ENCODE measurements around the gene RAB20.

Gene RAB20

DNA sequence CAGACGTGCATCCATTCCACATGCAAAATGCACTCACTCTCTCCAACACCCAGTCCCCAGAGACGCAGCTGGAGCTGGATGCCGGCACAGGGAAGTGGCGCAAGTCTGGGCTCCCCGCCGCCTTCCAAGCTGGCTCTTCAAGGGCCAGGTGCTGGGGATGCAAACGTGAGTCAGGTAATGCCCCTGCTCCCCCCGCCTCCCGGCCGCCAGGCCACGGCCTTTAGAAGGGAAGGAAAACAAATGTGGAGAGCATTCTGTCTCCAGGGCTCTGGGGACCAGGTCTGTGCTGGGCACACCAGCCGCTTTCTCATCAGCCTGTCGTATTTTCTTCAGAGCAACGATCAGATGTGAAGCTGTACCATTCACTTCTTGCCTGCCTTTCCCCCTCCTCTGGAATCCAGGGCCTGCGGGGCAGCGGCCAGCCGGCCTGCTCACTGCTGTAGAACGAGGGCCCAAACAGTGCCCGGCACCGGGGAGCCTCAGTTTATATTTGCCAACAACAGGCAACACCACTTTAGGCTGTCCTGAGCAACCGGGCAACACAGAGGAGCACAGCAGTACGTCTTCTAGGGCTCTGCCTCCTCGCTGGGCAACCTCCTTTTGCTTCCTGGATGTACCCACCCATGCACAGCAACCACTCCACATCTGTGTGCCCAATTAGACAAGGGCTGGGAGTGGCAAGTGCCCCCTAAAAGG is 3.8 kb downstream of the RAB20 start:
- no peak for TF ChIP-seq CTCF (IDR thresholded peaks at IDR 0.05; ENCODE audit: insufficient read depth, low read length)
- DNase-seq (ENCODE audit: low read depth in 1 of 2, low spot score in 1 of 2) = no peak
- H3K4me3 ChIP-seq (replicated peaks; ENCODE audit: insufficient read depth, low read length) = no peak overlapping the region
- no peak overlapping the region for H3K27ac ChIP-seq (replicated peaks)
- no peaks in the 10 kb centered on the region for H3K27me3 ChIP-seq (ENCODE audit: insufficient read depth, poor library complexity, severe bottlenecking)

DNA sequence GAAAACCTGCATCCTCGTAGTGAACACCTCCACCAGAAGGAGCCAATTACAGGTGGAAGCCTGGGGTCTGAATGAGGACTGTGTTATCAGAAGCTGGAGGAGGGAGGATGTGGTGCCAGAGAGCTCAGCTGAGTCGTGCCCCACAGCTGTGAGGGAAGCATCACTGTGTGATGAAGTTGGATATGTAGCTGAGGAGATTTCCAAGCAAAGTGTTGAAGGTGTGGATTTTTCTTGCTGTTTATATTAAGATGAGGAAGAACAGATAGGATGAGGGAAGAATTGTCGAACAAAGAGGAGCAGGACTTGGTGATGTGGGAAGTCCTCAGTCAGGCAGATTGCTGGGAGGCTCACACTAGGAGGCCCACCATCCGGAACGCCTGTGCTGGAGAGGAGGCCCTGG is 4.4 kb downstream of the RAB20 start:
- no peak for DNase-seq (ENCODE audit: low read depth in 1 of 2, low spot score in 1 of 2)
- H3K27me3 ChIP-seq (ENCODE audit: insufficient read depth, poor library complexity, severe bottlenecking) = no peaks in the 10 kb centered on the region
- no peak for TF ChIP-seq GABPA (IDR thresholded peaks at IDR 0.05; ENCODE audit: low read depth)
- TF ChIP-seq SPI1 (IDR thresholded peaks at IDR 0.05; ENCODE audit: borderline replicate concordance, low read depth) = no peak
- TF ChIP-seq CTCF (IDR thresholded peaks at IDR 0.05; ENCODE audit: insufficient read depth, low read length) = no peak
- TF ChIP-seq POLR2AphosphoS5 (IDR thresholded peaks at IDR 0.05; ENCODE audit: low read depth) = no peak
- TF ChIP-seq, protein P1, sequence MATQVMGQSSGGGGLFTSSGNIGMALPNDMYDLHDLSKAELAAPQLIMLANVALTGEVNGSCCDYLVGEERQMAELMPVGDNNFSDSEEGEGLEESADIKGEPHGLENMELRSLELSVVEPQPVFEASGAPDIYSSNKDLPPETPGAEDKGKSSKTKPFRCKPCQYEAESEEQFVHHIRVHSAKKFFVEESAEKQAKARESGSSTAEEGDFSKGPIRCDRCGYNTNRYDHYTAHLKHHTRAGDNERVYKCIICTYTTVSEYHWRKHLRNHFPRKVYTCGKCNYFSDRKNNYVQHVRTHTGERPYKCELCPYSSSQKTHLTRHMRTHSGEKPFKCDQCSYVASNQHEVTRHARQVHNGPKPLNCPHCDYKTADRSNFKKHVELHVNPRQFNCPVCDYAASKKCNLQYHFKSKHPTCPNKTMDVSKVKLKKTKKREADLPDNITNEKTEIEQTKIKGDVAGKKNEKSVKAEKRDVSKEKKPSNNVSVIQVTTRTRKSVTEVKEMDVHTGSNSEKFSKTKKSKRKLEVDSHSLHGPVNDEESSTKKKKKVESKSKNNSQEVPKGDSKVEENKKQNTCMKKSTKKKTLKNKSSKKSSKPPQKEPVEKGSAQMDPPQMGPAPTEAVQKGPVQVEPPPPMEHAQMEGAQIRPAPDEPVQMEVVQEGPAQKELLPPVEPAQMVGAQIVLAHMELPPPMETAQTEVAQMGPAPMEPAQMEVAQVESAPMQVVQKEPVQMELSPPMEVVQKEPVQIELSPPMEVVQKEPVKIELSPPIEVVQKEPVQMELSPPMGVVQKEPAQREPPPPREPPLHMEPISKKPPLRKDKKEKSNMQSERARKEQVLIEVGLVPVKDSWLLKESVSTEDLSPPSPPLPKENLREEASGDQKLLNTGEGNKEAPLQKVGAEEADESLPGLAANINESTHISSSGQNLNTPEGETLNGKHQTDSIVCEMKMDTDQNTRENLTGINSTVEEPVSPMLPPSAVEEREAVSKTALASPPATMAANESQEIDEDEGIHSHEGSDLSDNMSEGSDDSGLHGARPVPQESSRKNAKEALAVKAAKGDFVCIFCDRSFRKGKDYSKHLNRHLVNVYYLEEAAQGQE (IDR thresholded peaks at IDR 0.05; ENCODE audit: insufficient replicate concordance, low read depth) = no peak
- H3K27ac ChIP-seq (replicated peaks) = no peak overlapping the region
- H3K4me3 ChIP-seq (replicated peaks; ENCODE audit: insufficient read depth, low read length) = no peak overlapping the region

DNA sequence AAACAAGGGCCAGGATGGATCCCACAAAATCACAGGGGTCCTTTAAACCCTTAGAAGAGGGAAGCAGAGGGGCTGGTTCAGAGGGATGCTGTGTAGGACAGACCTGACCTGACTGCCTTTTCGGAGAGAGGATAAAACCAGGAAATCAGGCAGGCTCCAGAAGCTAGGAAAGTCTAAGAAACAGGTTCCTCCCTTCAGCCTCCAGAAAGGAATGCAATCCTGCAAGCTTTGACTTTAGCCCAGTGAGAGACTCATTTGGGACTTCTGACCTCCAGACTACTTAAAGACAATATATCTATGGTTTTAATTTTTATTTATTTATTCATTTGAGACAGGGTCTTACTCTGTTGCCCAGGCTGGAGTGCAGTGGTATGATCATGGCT is 5.3 kb downstream of the RAB20 start:
- H3K27me3 ChIP-seq (ENCODE audit: insufficient read depth, poor library complexity, severe bottlenecking) = no peaks in the 10 kb centered on the region

More for the DNA sequence above, 5.3 kb downstream of the RAB20 start:
- no peak for DNase-seq (ENCODE audit: low read depth in 1 of 2, low spot score in 1 of 2)
- TF ChIP-seq CTCF (IDR thresholded peaks at IDR 0.05; ENCODE audit: insufficient read depth, low read length) (no peak), POLR2AphosphoS5 (IDR thresholded peaks at IDR 0.05; ENCODE audit: low read depth) (no peak), SPI1 (IDR thresholded peaks at IDR 0.05; ENCODE audit: borderline replicate concordance, low read depth) (no peak), GABPA (IDR thresholded peaks at IDR 0.05; ENCODE audit: low read depth) (no peak)
- TF ChIP-seq, protein P1 (IDR thresholded peaks at IDR 0.05; ENCODE audit: insufficient replicate concordance, low read depth) = no peak
- Histone ChIP-seq H3K4me3 (replicated peaks; ENCODE audit: insufficient read depth, low read length) (no peak overlapping the region), H3K27ac (replicated peaks) (peak overlapping the region; percentile 58)
